ENCODE results near the gene RAB10. TPM values are rescaled to one million over a fixed set of nuclear protein-coding genes. Genes with fewer than 3 reads are reported as not detected.

Gene RAB10
- total RNA-seq, 3 donors from 2014 or later: 82.6 to 101 (median 100) TPM

GRCh38 chr2:26176279-26176615 lies 142.4 kb downstream of the RAB10 start:
- Histone ChIP-seq H3K9me3 (no peaks in the 10 kb centered on the region), H3K27ac (no peak overlapping the region), H3K4me1 (peaks cover 0 to 9% of the 10 kb centered on the region in 2 donors), H3K27me3 (peaks cover 10 to 21% of the 10 kb centered on the region in 2 donors), H3K4me3 (no peak overlapping the region), H3K36me3 (no peaks in the 10 kb centered on the region)
- DNase-seq (ENCODE audit: low spot score in 2 of 2): peak in 1 of 2 donors; percentile 47
- intact Hi-C loops (cut with DNase I; ENCODE audit: low total_unique reads): no loop called here
- TF ChIP-seq POLR2A (IDR thresholded peaks at IDR 0.05) (no peak), CTCF (IDR thresholded peaks at IDR 0.05) (no peak), POLR2AphosphoS5 (IDR thresholded peaks at IDR 0.05) (no peak)

- Histone ChIP-seq H3K9me3 (no peaks in the 10 kb centered on the region), H3K36me3 (no peaks in the 10 kb centered on the region), H3K4me1 (peaks cover 0 to 9% of the 10 kb centered on the region in 2 donors), H3K27me3 (peaks cover 10 to 21% of the 10 kb centered on the region in 2 donors), H3K4me3 (no peak overlapping the region), H3K27ac (no peak overlapping the region)
- intact Hi-C loops (cut with DNase I; ENCODE audit: low total_unique reads): no loop called here
- TF ChIP-seq POLR2AphosphoS5 (IDR thresholded peaks at IDR 0.05) (no peak), CTCF (IDR thresholded peaks at IDR 0.05) (no peak), POLR2A (IDR thresholded peaks at IDR 0.05) (no peak)
- DNase-seq (ENCODE audit: low spot score in 2 of 2): no peak
These were observed 143.2 kb downstream of the RAB10 start for GRCh38 chr2:26177122-26177521.

- no peak for DNase-seq (ENCODE audit: low spot score in 2 of 2)
- intact Hi-C loops (cut with DNase I; ENCODE audit: low total_unique reads): no loop called here
- TF ChIP-seq CTCF (IDR thresholded peaks at IDR 0.05) (no peak), POLR2A (IDR thresholded peaks at IDR 0.05) (no peak), POLR2AphosphoS5 (IDR thresholded peaks at IDR 0.05) (no peak)
- H3K27me3 ChIP-seq: peaks cover 8 to 20% of the 10 kb centered on the region in 2 donors
- H3K27ac ChIP-seq: no peak overlapping the region
- H3K36me3 ChIP-seq: no peaks in the 10 kb centered on the region
- H3K4me1 ChIP-seq: peaks cover 0 to 8% of the 10 kb centered on the region in 2 donors
- peak overlapping the region in 2 of 3 donors; percentile 46 to 53 for H3K4me3 ChIP-seq
- no peaks in the 10 kb centered on the region for H3K9me3 ChIP-seq
These were observed 144.4 kb downstream of the RAB10 start for GRCh38 chr2:26178246-26178645.

- H3K4me3 ChIP-seq: peak overlapping the region; percentile 46 to 68 (median 53)
- TF ChIP-seq POLR2AphosphoS5 (IDR thresholded peaks at IDR 0.05) (no peak), POLR2A (IDR thresholded peaks at IDR 0.05) (no peak), CTCF (IDR thresholded peaks at IDR 0.05) (no peak)
- peaks cover 2 to 13% of the 10 kb centered on the region in 2 donors for H3K27me3 ChIP-seq
- no peak overlapping the region for H3K27ac ChIP-seq
- no peaks in the 10 kb centered on the region for H3K9me3 ChIP-seq
- DNase-seq (ENCODE audit: low spot score in 2 of 2): no peak
- H3K4me1 ChIP-seq: peaks cover 0 to 2% of the 10 kb centered on the region in 2 donors
- no peaks in the 10 kb centered on the region for H3K36me3 ChIP-seq
- intact Hi-C loops (cut with DNase I; ENCODE audit: low total_unique reads): no loop called here
These were observed 145.0 kb downstream of the RAB10 start for GRCh38 chr2:26178746-26179436.

GRCh38 chr2:26179446-26179913 lies 145.6 kb downstream of the RAB10 start:
- Histone ChIP-seq H3K4me1 (peaks cover 0 to 3% of the 10 kb centered on the region in 2 donors), H3K9me3 (no peaks in the 10 kb centered on the region), H3K36me3 (no peaks in the 10 kb centered on the region), H3K27me3 (peaks cover 0 to 8% of the 10 kb centered on the region in 2 donors), H3K4me3 (peak overlapping the region in 2 of 3 donors; percentile 53 to 68), H3K27ac (no peak overlapping the region)
- no peak for TF ChIP-seq POLR2AphosphoS5 (IDR thresholded peaks at IDR 0.05)
- no peak for TF ChIP-seq CTCF (IDR thresholded peaks at IDR 0.05)
- no peak for TF ChIP-seq POLR2A (IDR thresholded peaks at IDR 0.05)
- no peak for DNase-seq (ENCODE audit: low spot score in 2 of 2)
- intact Hi-C loops (cut with DNase I; ENCODE audit: low total_unique reads): no loop called here
